Measurements from ENCODE around the gene KNDC1. TPM values are rescaled to one million over a fixed set of nuclear protein-coding genes. Genes with fewer than 3 reads are reported as not detected.
"Not testable (repeated sequence)": the region's sequence is repeated elsewhere in the genome, so short reads cannot be mapped to it uniquely, and the experiment has no call there.

KNDC1 gene, protein sequence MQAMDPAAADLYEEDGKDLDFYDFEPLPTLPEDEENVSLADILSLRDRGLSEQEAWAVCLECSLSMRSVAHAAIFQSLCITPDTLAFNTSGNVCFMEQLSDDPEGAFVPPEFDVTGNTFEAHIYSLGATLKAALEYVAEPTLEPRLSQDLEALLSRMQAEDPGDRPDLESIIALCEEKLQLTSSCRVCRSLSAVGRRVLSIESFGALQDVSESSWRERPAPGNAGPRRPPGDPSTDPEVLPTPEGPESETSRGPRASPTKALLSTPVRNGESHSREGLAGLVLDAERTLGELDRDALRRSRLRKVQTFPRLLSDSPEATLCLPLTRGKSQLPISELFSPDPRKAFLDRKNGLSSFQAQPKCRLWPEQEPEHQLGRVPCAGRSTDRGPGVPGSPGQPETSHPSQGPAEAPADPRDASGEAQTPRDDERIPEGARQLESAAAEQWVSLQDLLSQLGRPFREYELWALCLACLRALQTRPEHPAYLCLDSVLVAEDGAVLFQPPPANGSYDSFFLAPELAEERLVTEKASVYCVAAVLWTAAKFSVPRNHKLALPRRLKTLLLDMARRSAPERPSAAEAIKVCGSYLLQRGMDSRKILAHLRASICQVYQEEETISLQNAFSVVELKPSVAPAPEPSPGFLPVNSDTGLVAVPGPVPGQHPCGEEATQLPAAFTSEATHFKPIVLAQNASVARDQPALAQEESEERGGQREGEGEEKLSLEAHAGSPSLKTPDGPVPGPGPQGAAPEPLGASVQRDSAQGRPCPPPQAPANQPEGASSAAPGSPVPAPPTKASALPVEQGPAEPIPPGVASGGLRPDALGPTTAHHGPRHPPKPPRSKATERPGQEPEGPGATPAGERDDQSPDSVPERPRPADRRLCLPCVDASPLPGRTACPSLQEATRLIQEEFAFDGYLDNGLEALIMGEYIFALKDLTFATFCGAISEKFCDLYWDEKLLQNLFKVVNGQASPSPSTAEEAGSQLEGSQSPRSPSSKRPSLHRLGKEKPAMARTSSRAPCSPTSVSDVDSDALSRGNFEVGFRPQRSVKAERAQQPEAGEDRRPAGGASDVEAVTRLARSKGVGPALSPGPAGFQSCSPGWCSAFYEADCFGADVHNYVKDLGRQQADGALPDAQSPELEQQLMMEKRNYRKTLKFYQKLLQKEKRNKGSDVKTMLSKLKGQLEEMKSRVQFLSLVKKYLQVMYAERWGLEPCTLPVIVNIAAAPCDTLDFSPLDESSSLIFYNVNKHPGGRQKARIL (N-terminal part only)
- total RNA-seq: 0.22 and 0.54 TPM in 2 replicates

DNA sequence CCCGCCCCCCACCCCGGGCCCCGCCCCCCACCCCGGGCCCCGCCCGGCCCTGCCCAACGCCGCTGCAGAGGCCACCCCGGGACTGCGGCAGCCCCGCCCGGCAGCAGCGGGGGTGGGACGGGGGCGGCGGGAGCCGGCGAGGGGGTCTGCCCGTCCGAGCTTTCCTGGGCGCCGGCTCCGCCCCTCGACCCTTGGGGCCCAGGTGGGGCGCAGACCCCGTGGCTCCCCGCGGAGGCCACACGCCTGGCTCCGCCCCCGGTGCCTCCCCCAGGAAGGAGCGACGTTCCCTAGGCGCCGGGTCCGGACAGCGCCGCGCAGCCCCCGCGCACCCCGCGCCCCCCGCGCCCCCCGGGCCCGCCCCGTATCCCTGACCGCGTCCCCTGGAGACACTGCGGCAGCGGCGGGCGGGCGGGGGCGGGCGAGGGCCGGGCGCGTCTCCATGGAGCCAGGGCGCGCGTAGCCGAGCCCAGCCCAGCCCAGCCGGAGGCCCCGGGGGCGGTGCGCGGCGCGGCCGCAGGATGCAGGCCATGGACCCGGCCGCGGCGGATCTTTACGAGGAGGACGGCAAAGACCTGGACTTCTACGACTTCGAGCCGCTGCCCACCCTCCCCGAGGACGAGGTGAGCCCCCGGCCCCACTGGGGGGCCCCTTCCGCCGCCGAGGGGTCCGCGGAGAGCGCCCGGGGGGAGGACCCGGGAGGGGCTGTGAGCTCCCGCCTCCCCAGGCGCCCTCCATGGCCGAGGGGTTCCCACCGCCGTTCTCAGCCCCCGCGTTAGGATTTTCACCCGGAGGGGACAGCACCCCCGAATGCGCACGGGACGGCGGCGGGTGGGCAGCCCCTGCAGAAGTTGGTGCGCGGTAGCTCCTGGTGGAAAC, at the start of gene KNDC1:
Gene KNDC1 (plus strand): TSS at position 270 of the 876 bp plus-strand sequence. CDS start 249 bp downstream, at position 519.
- Mint-ChIP-seq H3K9me3 (no peaks in the 10 kb centered on the region), H3K36me3 (ENCODE audit: low read depth) (no peaks in the 10 kb centered on the region), H3K4me3 (no peak within 1 kb of the TSS), H3K4me1 (ENCODE audit: low read depth) (no peaks in the 10 kb centered on the region), H3K27ac (no peak within 1 kb of the TSS), H3K27me3 (ENCODE audit: insufficient read depth) (peaks cover 3% of the 10 kb centered on the region)
- no peak for DNase-seq (ENCODE audit: low spot score)
- intact Hi-C loops (cut with micrococcal nuclease): no loop called here

DNA sequence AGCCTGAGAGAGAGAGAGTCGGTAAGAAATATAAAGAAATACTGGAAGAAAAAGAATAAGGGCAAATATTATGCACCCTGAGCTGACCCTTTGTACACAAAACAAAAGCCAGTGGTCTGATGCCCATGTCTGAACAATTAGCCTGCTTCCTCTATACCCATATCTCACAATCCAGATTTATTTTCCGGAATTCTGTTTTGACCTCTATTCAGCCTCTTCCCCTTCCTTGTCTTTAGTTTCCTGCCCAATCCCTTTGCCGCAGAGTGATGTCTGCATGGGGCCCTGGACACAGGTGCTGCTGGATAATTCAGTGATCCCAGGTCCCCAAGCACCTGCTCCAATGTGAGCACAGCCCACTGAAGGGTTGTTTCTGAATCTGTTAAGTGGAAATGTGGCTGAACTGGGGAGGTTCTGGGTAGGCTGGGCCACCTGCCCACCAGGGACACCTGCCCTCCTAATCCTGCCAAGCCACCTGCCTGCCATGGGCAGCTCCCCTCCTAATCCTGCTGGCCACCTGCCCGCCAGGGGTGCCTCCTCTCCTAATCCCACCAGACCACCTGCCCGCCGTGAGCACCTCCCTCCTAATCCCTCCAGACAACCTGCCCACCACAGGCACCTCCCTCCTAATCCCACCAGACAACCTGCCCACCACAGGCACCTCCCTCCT, 49.3 kb upstream of the KNDC1 start:
- H3K9me3 Mint-ChIP-seq: peaks cover 27% of the 10 kb centered on the region
- no peaks in the 10 kb centered on the region for H3K36me3 Mint-ChIP-seq (ENCODE audit: low read depth)
- no peak overlapping the region for H3K27ac Mint-ChIP-seq
- intact Hi-C loops (cut with micrococcal nuclease): no loop called here
- no peak for DNase-seq (ENCODE audit: low spot score)
- H3K4me3 Mint-ChIP-seq: no peak overlapping the region
- H3K27me3 Mint-ChIP-seq (ENCODE audit: insufficient read depth): no peaks in the 10 kb centered on the region
- no peaks in the 10 kb centered on the region for H3K4me1 Mint-ChIP-seq (ENCODE audit: low read depth)

DNA sequence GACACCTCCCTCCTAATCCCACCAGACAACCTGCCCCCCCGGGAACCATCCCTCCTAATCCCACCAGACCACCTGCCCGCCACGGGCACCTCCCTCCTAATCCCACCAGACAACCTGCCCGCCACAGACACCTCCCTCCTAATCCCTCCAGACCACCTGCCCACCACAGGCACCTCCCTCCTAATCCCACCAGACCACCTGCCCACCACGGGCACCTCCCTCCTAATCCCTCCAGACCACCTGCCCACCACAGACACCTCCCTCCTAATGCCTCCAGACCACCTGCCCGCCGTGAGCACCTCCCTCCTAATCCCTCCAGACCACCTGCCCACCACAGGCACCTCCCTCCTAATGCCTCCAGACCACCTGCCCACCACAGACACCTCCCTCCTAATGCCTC, 48.4 kb upstream of the KNDC1 start:
- H3K9me3 Mint-ChIP-seq: peaks cover 27% of the 10 kb centered on the region
- H3K36me3 Mint-ChIP-seq (ENCODE audit: low read depth); H3K4me1 Mint-ChIP-seq (ENCODE audit: low read depth); H3K4me3 Mint-ChIP-seq; DNase-seq (ENCODE audit: low spot score); H3K27me3 Mint-ChIP-seq (ENCODE audit: insufficient read depth); intact Hi-C loops (cut with micrococcal nuclease); H3K27ac Mint-ChIP-seq: not testable (repeated sequence)

DNA sequence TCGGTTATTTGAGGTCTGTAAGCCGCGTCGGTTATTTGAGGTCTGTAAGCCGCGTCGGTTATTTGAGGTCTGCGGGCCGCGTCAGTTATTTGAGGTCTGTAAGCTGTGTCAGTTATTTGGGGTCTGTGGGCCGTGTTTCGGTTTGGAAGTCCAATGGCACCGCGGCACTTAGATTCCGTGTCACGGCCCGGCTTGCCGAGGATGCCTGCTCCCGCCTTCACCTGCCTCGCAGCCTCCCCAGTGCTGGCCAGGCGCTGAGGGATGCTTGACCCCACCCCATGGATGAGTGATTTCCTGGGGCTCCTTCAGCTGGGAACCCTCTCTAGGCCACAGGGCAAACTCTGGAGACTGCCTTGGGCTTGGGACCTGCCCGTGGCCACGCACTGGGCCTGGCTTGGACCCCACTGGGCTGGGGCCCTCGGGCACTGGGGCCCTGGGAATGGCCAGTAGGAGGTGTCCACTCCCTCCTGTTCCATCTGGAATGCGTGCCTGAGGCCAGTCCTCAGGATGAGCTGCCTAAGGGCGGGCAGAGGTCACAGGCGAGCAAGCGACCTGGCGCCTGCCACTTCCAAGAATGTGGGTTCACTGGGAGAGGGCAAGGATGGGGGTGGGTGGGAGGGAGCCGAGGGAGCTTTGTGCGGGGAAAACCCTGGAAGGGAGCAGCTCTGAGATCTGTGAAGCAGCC, 46.7 kb upstream of the KNDC1 start:
- intact Hi-C loops (cut with micrococcal nuclease): no loop called here
- no peak overlapping the region for H3K4me3 Mint-ChIP-seq
- no peak for DNase-seq (ENCODE audit: low spot score)
- H3K36me3 Mint-ChIP-seq (ENCODE audit: low read depth): no peaks in the 10 kb centered on the region
- H3K4me1 Mint-ChIP-seq (ENCODE audit: low read depth): no peaks in the 10 kb centered on the region
- H3K27me3 Mint-ChIP-seq (ENCODE audit: insufficient read depth): no peaks in the 10 kb centered on the region
- no peak overlapping the region for H3K27ac Mint-ChIP-seq
- peaks cover 15% of the 10 kb centered on the region for H3K9me3 Mint-ChIP-seq

DNA sequence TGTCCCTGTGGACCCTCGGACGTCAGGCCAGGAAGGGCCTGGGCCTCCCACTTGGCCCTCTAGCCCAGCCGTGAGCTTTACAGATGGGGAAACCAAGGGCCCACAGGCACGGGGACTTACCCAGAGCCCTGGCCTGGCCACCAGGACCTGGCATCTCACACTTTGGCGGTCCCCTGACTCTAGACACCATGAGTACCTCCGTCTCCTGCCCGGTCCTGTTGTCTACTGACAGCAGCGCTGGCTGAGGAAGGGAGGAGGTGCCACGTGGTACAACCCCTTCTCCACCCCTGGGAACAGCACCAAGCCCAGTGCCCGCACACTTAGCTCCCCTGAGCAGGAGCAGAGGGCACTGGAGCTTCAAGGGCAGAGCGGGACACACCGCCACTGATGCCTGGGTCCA, 46.2 kb upstream of the KNDC1 start:
- no peak overlapping the region for H3K4me3 Mint-ChIP-seq
- H3K9me3 Mint-ChIP-seq: peaks cover 17% of the 10 kb centered on the region
- H3K27me3 Mint-ChIP-seq (ENCODE audit: insufficient read depth): no peaks in the 10 kb centered on the region
- DNase-seq (ENCODE audit: low spot score): no peak
- H3K4me1 Mint-ChIP-seq (ENCODE audit: low read depth): no peaks in the 10 kb centered on the region
- H3K36me3 Mint-ChIP-seq (ENCODE audit: low read depth): no peaks in the 10 kb centered on the region
- intact Hi-C loops (cut with micrococcal nuclease): no loop called here
- no peak overlapping the region for H3K27ac Mint-ChIP-seq

DNA sequence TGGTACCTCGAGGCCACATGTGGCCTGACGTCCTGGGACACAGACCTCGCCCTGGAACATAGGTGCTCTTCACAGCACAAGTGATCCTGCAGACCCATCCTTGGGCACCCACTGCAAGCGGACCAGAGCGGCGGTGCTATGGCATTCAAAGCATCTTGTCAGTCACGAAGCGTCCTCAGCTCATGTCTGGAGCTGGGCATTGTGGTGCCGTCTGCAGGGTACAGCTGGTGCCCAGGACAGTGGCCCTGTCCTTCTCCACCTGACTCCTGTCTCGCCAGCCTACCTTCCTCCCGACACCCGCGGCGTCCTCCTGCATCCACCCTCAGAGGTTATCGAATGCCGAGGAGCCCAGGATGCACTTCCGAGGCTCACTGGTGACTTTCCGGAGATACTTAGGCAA, 45.8 kb upstream of the KNDC1 start:
- Mint-ChIP-seq H3K9me3 (peaks cover 16% of the 10 kb centered on the region), H3K27ac (no peak overlapping the region), H3K4me1 (ENCODE audit: low read depth) (no peaks in the 10 kb centered on the region), H3K27me3 (ENCODE audit: insufficient read depth) (no peaks in the 10 kb centered on the region), H3K4me3 (no peak overlapping the region), H3K36me3 (ENCODE audit: low read depth) (no peaks in the 10 kb centered on the region)
- no peak for DNase-seq (ENCODE audit: low spot score)
- intact Hi-C loops (cut with micrococcal nuclease): no loop called here

DNA sequence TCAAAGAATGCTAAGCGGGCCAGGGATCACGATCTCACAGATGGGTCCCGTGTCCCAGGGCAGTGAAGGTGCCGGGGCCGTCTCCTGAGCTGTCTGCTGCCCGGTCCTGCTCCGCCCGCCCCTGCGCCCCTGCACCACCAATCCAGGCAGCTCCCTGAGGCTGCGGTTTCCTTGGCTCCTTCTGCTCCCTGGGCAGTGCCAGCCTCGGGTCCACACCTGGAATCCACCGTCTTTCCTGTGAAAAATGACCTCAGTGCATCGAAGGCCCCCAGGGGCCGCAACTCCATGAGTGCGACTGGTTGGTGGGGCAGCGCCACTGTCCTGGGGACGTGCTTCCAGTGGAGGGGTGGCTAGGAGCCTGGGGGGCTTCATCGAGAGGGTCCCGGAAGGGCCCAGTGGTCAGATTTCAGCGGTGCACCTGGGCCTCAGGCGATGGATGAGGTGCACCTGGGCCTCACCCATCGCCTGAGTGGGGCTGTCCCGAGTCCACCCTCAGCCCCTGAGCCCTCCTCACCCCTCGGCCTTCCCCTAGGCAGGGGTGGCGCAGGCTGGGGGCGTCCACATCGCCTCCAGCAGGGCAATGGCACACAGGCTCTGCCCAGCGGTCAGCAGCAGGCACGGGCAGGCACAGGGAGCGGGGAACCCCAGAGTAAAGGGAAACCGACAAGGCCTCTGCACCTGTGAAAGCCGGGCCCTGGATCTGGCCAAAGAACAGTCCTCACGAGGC, 45.1 kb upstream of the KNDC1 start:
- H3K27me3 Mint-ChIP-seq (ENCODE audit: insufficient read depth): no peaks in the 10 kb centered on the region
- DNase-seq (ENCODE audit: low spot score): no peak
- H3K27ac Mint-ChIP-seq: no peak overlapping the region
- intact Hi-C loops (cut with micrococcal nuclease): no loop called here
- H3K4me3 Mint-ChIP-seq: no peak overlapping the region
- H3K36me3 Mint-ChIP-seq (ENCODE audit: low read depth): no peaks in the 10 kb centered on the region
- H3K9me3 Mint-ChIP-seq: peaks cover 11% of the 10 kb centered on the region
- no peaks in the 10 kb centered on the region for H3K4me1 Mint-ChIP-seq (ENCODE audit: low read depth)

DNA sequence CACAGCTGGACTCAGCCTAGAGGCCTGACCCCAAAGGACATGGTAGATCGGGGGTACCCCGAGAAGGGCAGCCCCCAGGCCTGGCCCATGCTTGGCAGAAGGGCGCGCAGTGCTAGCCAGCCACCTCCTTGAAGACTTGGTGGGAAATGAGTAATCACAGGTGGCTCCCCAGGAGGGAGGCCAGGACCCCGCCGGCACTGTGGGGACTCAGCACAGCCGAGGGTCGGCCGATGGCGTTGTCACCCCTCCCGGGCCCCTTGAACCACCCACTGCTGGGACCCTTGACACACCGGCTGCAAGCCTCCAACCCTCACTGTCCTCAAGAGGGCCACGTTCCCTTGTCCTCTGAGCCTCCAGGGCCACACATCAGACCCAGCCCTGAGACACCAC, 44.6 kb upstream of the KNDC1 start:
- intact Hi-C loops (cut with micrococcal nuclease): no loop called here
- H3K4me1 Mint-ChIP-seq (ENCODE audit: low read depth): no peaks in the 10 kb centered on the region
- DNase-seq (ENCODE audit: low spot score): no peak
- no peak overlapping the region for H3K4me3 Mint-ChIP-seq
- no peak overlapping the region for H3K27ac Mint-ChIP-seq
- H3K27me3 Mint-ChIP-seq (ENCODE audit: insufficient read depth): no peaks in the 10 kb centered on the region
- no peaks in the 10 kb centered on the region for H3K36me3 Mint-ChIP-seq (ENCODE audit: low read depth)
- peaks cover 11% of the 10 kb centered on the region for H3K9me3 Mint-ChIP-seq

DNA sequence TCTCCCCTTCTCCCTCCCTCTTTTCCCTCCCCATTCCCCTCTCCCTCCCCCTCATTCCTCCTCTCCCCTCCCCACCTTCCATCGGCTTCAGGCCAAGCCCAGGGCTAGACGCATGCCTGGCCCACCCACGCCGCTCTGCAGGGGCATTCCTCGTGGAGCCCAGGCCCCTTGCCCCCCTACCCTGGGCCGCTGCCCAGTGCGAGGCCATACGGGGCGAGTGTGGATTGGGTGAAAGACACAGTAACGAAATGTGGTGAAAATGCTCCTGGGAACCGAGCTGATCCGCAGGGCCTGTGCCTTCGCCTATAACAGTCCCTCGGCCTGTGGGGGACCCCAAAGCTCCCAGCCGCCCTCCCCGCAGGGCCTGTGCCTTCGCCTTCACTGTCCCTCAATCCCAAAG, 44.0 kb upstream of the KNDC1 start:
- peaks cover 11% of the 10 kb centered on the region for H3K9me3 Mint-ChIP-seq
- intact Hi-C loops (cut with micrococcal nuclease): no loop called here

DNA sequence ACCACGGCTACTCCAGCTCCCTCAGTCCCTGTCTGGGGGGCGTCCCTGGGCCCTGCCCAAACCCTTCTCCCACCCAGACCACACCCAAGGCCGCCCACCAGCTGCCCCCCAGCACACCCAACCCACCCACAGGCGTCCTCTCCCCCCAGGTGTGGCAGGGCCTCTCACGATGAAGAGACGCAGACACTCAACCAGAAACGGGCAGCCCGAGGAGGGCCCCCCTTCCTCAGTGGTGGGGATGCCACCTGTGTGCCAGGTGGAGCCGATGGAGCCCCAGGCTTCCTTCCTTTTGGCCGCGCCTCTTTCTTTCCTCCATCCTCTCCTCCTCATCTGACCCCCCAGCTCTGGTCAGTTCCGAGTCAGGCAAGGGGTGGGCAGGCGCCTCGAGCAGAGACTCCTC, 43.6 kb upstream of the KNDC1 start:
- H3K4me1 Mint-ChIP-seq (ENCODE audit: low read depth): no peaks in the 10 kb centered on the region

More for the DNA sequence above, 44.0 kb upstream of the KNDC1 start:
- no peak overlapping the region for H3K4me3 Mint-ChIP-seq
- no peak overlapping the region for H3K27ac Mint-ChIP-seq
- H3K4me1 Mint-ChIP-seq (ENCODE audit: low read depth): no peaks in the 10 kb centered on the region
- no peak for DNase-seq (ENCODE audit: low spot score)
- H3K36me3 Mint-ChIP-seq (ENCODE audit: low read depth): no peaks in the 10 kb centered on the region
- no peaks in the 10 kb centered on the region for H3K27me3 Mint-ChIP-seq (ENCODE audit: insufficient read depth)

More for the DNA sequence above, 43.6 kb upstream of the KNDC1 start:
- Mint-ChIP-seq H3K27me3 (ENCODE audit: insufficient read depth) (no peaks in the 10 kb centered on the region), H3K9me3 (peaks cover 11% of the 10 kb centered on the region), H3K27ac (no peak overlapping the region), H3K36me3 (ENCODE audit: low read depth) (no peaks in the 10 kb centered on the region), H3K4me3 (no peak overlapping the region)
- no peak for DNase-seq (ENCODE audit: low spot score)
- intact Hi-C loops (cut with micrococcal nuclease): no loop called here

Measured in activated T-helper 1 cell treated with anti-CD3 and anti-CD28 coated beads, Interleukin-12 subunit alpha, Interleukin-12 subunit beta, Interleukin-2, Interleukin-4 antibody, amounts not matched to agents 30 ng/mL and 10 ng/mL and 1 ng/mL, durations not matched to agents 14 hours and 24 hours and 36 hours (primary cell).